ENCODE data around the gene LY6G6F. TPM values are rescaled to one million over a fixed set of nuclear protein-coding genes. Genes with fewer than 3 reads are reported as not detected.

Gene LY6G6F
- total and polyA plus RNA-seq, 2 of the 13 experiments (the other 11 are each of a cell fraction or from before 2014, with no cell fraction given): not detected

DNA sequence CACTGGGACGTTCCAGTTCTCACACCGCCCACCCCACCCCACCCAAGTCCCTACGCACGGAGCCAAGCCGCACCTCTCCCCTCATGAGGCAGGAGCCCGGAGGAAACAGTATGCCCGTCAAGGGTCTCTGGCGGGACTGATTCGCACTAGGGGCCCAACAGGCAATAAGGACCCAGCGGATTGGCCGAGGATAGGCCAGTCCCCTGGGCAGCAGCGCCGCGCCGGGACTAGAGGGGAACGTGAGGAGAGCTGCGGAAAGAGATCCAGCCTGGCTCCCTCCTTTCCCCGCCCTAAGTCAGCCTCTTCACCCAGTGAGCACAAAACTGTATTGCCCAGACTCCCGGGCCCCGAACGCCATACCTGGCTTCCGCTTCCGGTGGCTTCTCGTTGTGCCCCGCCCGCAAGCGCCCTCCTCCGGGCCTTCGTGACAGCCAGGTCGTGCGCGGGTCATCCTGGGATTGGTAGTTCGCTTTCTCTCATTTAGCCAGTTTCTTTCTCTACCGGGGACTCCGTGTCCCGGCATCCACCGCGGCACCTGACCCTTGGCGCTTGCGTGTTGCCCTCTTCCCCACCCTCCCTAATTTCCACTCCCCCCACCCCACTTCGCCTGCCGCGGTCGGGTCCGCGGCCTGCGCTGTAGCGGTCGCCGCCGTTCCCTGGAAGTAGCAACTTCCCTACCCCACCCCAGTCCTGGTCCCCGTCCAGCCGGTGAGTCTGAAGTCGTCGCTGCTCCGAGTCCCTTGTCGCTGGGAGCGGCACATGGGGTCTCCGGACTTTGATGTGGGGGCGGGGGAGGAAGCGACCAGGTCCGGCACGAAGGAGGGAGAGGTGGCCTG is 40.9 kb upstream of the LY6G6F start, which contains the start of gene CSNK2B (continued):
- TF ChIP-seq, protein P1, sequence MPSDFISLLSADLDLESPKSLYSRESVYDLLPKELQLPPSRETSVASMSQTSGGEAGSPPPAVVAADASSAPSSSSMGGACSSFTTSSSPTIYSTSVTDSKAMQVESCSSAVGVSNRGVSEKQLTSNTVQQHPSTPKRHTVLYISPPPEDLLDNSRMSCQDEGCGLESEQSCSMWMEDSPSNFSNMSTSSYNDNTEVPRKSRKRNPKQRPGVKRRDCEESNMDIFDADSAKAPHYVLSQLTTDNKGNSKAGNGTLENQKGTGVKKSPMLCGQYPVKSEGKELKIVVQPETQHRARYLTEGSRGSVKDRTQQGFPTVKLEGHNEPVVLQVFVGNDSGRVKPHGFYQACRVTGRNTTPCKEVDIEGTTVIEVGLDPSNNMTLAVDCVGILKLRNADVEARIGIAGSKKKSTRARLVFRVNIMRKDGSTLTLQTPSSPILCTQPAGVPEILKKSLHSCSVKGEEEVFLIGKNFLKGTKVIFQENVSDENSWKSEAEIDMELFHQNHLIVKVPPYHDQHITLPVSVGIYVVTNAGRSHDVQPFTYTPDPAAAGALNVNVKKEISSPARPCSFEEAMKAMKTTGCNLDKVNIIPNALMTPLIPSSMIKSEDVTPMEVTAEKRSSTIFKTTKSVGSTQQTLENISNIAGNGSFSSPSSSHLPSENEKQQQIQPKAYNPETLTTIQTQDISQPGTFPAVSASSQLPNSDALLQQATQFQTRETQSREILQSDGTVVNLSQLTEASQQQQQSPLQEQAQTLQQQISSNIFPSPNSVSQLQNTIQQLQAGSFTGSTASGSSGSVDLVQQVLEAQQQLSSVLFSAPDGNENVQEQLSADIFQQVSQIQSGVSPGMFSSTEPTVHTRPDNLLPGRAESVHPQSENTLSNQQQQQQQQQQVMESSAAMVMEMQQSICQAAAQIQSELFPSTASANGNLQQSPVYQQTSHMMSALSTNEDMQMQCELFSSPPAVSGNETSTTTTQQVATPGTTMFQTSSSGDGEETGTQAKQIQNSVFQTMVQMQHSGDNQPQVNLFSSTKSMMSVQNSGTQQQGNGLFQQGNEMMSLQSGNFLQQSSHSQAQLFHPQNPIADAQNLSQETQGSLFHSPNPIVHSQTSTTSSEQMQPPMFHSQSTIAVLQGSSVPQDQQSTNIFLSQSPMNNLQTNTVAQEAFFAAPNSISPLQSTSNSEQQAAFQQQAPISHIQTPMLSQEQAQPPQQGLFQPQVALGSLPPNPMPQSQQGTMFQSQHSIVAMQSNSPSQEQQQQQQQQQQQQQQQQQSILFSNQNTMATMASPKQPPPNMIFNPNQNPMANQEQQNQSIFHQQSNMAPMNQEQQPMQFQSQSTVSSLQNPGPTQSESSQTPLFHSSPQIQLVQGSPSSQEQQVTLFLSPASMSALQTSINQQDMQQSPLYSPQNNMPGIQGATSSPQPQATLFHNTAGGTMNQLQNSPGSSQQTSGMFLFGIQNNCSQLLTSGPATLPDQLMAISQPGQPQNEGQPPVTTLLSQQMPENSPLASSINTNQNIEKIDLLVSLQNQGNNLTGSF (CRISPR knock-in tag; IDR thresholded peaks at IDR 0.05): 0 out of 2 replicates have a peak, but pooled peaks have one; percentile 63
- TF ChIP-seq DPF2 (CRISPR knock-in tag; IDR thresholded peaks at IDR 0.05; ENCODE audit: borderline replicate concordance, low read depth) (no peak), IKZF4 (CRISPR knock-in tag; IDR thresholded peaks at IDR 0.05; ENCODE audit: borderline replicate concordance, low read depth, not compliant biosample characterization) (no peak), NFKB2 (CRISPR knock-in tag; IDR thresholded peaks at IDR 0.05; ENCODE audit: borderline replicate concordance) (no peak; the same call in 1 of the 2 replicates), ZNF644 (CRISPR knock-in tag; IDR thresholded peaks at IDR 0.05; ENCODE audit: low read depth) (no peak)
- TF ChIP-seq, protein P2, sequence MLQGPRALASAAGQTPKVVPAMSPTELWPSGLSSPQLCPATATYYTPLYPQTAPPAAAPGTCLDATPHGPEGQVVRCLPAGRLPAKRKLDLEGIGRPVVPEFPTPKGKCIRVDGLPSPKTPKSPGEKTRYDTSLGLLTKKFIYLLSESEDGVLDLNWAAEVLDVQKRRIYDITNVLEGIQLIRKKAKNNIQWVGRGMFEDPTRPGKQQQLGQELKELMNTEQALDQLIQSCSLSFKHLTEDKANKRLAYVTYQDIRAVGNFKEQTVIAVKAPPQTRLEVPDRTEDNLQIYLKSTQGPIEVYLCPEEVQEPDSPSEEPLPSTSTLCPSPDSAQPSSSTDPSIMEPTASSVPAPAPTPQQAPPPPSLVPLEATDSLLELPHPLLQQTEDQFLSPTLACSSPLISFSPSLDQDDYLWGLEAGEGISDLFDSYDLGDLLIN (CRISPR knock-in tag; IDR thresholded peaks at IDR 0.05; ENCODE audit: borderline replicate concordance): peak; percentile 96
- TF ChIP-seq, protein P3, sequence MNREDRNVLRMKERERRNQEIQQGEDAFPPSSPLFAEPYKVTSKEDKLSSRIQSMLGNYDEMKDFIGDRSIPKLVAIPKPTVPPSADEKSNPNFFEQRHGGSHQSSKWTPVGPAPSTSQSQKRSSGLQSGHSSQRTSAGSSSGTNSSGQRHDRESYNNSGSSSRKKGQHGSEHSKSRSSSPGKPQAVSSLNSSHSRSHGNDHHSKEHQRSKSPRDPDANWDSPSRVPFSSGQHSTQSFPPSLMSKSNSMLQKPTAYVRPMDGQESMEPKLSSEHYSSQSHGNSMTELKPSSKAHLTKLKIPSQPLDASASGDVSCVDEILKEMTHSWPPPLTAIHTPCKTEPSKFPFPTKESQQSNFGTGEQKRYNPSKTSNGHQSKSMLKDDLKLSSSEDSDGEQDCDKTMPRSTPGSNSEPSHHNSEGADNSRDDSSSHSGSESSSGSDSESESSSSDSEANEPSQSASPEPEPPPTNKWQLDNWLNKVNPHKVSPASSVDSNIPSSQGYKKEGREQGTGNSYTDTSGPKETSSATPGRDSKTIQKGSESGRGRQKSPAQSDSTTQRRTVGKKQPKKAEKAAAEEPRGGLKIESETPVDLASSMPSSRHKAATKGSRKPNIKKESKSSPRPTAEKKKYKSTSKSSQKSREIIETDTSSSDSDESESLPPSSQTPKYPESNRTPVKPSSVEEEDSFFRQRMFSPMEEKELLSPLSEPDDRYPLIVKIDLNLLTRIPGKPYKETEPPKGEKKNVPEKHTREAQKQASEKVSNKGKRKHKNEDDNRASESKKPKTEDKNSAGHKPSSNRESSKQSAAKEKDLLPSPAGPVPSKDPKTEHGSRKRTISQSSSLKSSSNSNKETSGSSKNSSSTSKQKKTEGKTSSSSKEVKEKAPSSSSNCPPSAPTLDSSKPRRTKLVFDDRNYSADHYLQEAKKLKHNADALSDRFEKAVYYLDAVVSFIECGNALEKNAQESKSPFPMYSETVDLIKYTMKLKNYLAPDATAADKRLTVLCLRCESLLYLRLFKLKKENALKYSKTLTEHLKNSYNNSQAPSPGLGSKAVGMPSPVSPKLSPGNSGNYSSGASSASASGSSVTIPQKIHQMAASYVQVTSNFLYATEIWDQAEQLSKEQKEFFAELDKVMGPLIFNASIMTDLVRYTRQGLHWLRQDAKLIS (CRISPR knock-in tag; IDR thresholded peaks at IDR 0.05): no peak; the same call in 1 of the 2 replicates
- TF ChIP-seq, protein P4, sequence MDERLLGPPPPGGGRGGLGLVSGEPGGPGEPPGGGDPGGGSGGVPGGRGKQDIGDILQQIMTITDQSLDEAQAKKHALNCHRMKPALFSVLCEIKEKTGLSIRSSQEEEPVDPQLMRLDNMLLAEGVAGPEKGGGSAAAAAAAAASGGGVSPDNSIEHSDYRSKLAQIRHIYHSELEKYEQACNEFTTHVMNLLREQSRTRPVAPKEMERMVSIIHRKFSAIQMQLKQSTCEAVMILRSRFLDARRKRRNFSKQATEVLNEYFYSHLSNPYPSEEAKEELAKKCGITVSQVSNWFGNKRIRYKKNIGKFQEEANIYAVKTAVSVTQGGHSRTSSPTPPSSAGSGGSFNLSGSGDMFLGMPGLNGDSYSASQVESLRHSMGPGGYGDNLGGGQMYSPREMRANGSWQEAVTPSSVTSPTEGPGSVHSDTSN (CRISPR knock-in tag; IDR thresholded peaks at IDR 0.05): no peak; the same call in 1 of the 2 replicates
- TF ChIP-seq, protein P5, sequence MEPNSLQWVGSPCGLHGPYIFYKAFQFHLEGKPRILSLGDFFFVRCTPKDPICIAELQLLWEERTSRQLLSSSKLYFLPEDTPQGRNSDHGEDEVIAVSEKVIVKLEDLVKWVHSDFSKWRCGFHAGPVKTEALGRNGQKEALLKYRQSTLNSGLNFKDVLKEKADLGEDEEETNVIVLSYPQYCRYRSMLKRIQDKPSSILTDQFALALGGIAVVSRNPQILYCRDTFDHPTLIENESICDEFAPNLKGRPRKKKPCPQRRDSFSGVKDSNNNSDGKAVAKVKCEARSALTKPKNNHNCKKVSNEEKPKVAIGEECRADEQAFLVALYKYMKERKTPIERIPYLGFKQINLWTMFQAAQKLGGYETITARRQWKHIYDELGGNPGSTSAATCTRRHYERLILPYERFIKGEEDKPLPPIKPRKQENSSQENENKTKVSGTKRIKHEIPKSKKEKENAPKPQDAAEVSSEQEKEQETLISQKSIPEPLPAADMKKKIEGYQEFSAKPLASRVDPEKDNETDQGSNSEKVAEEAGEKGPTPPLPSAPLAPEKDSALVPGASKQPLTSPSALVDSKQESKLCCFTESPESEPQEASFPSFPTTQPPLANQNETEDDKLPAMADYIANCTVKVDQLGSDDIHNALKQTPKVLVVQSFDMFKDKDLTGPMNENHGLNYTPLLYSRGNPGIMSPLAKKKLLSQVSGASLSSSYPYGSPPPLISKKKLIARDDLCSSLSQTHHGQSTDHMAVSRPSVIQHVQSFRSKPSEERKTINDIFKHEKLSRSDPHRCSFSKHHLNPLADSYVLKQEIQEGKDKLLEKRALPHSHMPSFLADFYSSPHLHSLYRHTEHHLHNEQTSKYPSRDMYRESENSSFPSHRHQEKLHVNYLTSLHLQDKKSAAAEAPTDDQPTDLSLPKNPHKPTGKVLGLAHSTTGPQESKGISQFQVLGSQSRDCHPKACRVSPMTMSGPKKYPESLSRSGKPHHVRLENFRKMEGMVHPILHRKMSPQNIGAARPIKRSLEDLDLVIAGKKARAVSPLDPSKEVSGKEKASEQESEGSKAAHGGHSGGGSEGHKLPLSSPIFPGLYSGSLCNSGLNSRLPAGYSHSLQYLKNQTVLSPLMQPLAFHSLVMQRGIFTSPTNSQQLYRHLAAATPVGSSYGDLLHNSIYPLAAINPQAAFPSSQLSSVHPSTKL (CRISPR knock-in tag; IDR thresholded peaks at IDR 0.05): peak; percentile 43
